ENCODE results near the gene GSTM3.

GRCh38 chr1:109716570-109717090 lies 24.2 kb downstream of the GSTM3 start:
- no peak for TF ChIP-seq CTCF (IDR thresholded peaks at IDR 0.05)
- no peak for TF ChIP-seq POLR2A (IDR thresholded peaks at IDR 0.05)

All from lower leg skin (tissue), 3 donors.